Panc1 (cell line): ENCODE data around the gene CFAP206. TPM values are rescaled to one million over a fixed set of nuclear protein-coding genes. Genes with fewer than 3 reads are reported as not detected.

Experiments used
- ATAC-seq: fragments of 200-7000 bp; cut with Tn5 transposase; 2 replicates; pipeline ENCODE4 v1.9.1; 2020; ENCODE audit warnings: mild to moderate bottlenecking, moderate library complexity
- BruUV-seq: library from RNA; stranded (reverse); fragments of 400-500 nt; replicated peaks from 2 replicates; lab custom pipeline; 2021; lab: Mats Ljungman, UMichigan
- CTCF ChIA-PET: fragments of 300-600 bp; sonication (Branson Sonifier 250); formaldehyde crosslinking; loops from one replicate; lab custom pipeline; 2022; ENCODE audit warnings: antibody characterized with exemption; lab: Charles Lee
- POLR2A ChIA-PET: fragments of 300-600 bp; sonication (Branson Sonifier 250); formaldehyde crosslinking; loops from one replicate; lab custom pipeline; 2022; ENCODE audit warnings: antibody characterized with exemption; lab: Charles Lee
- DNase-seq: peaks from one replicate; pipeline ENCODE4 v3.0.0-alpha.2; 2010; ENCODE audit warnings: low read depth, low spot score
- H3K27ac ChIP-seq: 2 replicates; pipeline ENCODE4 v1.5.1; 2011; ENCODE audit warnings: mild to moderate bottlenecking, low read length, inconsistent platforms
- H3K27me3 ChIP-seq: fragments of 200-500 bp; sonication (Bioruptor generic); 2 replicates; pipeline ENCODE4 v1.6.0; 2014; ENCODE audit warnings: low read length, inconsistent platforms; ENCODE audit not compliant: control insufficient read depth, insufficient read depth
- H3K36me3 ChIP-seq: fragments of 200-500 bp; sonication (Bioruptor generic); 2 replicates; pipeline ENCODE4 v1.5.1; 2014; ENCODE audit warnings: inconsistent platforms, mild to moderate bottlenecking, low read length, moderate library complexity; ENCODE audit not compliant: control insufficient read depth, insufficient read depth
- H3K4me1 ChIP-seq: 2 replicates; pipeline ENCODE4 v1.5.1; 2011; ENCODE audit warnings: inconsistent platforms, mild to moderate bottlenecking, low read length, moderate library complexity; ENCODE audit not compliant: control insufficient read depth, insufficient read depth
- H3K4me3 ChIP-seq, 2 experiments: 2 replicates each; pipeline ENCODE4 v1.5.1; 2011 to 2012; ENCODE audit warnings: low read depth in 2 of 2, low read length in 2 of 2, mild to moderate bottlenecking in 2 of 2, inconsistent platforms in 1 of 2, moderate library complexity in 1 of 2
- H3K9me3 ChIP-seq: fragments of 200-500 bp; sonication (Bioruptor generic); 2 replicates; pipeline ENCODE4 v1.5.1; 2014; ENCODE audit warnings: low read depth, mild to moderate bottlenecking, inconsistent platforms, low read length, moderate library complexity; ENCODE audit not compliant: control insufficient read depth, insufficient read depth
- SIN3A ChIP-seq: IDR thresholded peaks from 2 replicates; pipeline ENCODE4 v1.6.1; 2012; ENCODE audit warnings: low read depth, mild to moderate bottlenecking, low read length, moderate library complexity, borderline replicate concordance; ENCODE audit not compliant: insufficient read depth
- TCF7L2 ChIP-seq: IDR thresholded peaks from 2 replicates; pipeline ENCODE4 v1.6.1; 2011; ENCODE audit warnings: mild to moderate bottlenecking, low read depth, low read length, inconsistent platforms
- in situ Hi-C: cut with HindIII; loops from 2 replicates; pipeline ENCODE4 v1.10.0; 2016; ENCODE audit warnings: low sequenced_read_pairs, low pct_unique_long_range_greater_than_20kb
- intact Hi-C: fragments of 100-400 bp; cut with micrococcal nuclease; formaldehyde crosslinking; loops from one replicate; pipeline ENCODE4 v1.10.0; 2022; ENCODE audit not compliant: unreplicated experiment
- total RNA-seq: library from RNA; stranded (reverse); gene quantifications from one replicate; pipeline ENCODE4 v1.2.1, GENCODE V29; 2021; ENCODE audit not compliant: unreplicated experiment
- TF ChIP-seq, protein P1 (sequence below), 2 experiments: IDR thresholded peaks; 2 replicates each; pipeline ENCODE4 v1.6.1; 2011 to 2012; ENCODE audit warnings: low read depth in 2 of 2, control low read depth in 1 of 2, low read length in 1 of 2, mild to moderate bottlenecking in 1 of 2, moderate library complexity in 1 of 2; ENCODE audit not compliant: insufficient read depth in 1 of 2
- TF ChIP-seq, protein P2 (sequence below): fragments of 450-650 bp; IDR thresholded peaks from 2 replicates; pipeline ENCODE4 v1.5.1; 2017; ENCODE audit warnings: mild to moderate bottlenecking

CFAP206 gene
- total RNA-seq, 1 experiment from 2014 or later, result 2.4 TPM

DNA sequence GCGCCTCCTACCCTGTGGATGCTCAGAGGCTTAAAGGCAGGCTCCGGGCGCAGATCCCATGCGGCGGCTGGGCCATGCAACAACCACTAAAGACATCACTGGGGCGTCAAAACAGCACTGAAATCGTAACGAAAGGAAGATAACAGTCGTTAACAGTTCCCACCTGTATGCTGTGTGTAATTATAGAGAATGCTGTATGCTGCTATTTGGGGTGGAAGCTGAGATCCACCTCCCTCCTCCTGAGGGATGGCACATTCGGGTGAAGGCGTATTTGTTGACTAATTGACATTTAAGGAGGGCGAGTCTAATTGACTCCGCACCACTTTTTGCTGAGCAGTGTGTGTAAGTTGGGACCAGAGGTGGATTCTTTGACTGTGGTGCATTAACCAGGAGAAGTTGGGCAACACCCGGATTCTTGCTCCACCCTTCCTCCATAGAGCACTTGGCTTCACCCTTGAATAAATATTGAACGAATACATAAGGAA is 65.7 kb downstream of the CFAP206 start:
- POLR2A ChIA-PET, result no interaction called here
- 0 out of 2 replicates have a peak, but pooled peaks cover 3% of the 10 kb centered on the region for H3K9me3 ChIP-seq
- peak overlapping the region; percentile 96 for H3K27ac ChIP-seq
- no peaks in the 10 kb centered on the region; the same call in 1 of the 2 replicates for H3K36me3 ChIP-seq
- peak; percentile 86 for ATAC-seq
- in situ Hi-C loops (no loop called here), intact Hi-C loops (loop anchor here (5.0 kb wide), 1 partner anchor 66 kb away; the partner anchor contains the start of gene CFAP206)
- H3K27me3 ChIP-seq, result no peaks in the 10 kb centered on the region
- TF ChIP-seq, protein P1, sequence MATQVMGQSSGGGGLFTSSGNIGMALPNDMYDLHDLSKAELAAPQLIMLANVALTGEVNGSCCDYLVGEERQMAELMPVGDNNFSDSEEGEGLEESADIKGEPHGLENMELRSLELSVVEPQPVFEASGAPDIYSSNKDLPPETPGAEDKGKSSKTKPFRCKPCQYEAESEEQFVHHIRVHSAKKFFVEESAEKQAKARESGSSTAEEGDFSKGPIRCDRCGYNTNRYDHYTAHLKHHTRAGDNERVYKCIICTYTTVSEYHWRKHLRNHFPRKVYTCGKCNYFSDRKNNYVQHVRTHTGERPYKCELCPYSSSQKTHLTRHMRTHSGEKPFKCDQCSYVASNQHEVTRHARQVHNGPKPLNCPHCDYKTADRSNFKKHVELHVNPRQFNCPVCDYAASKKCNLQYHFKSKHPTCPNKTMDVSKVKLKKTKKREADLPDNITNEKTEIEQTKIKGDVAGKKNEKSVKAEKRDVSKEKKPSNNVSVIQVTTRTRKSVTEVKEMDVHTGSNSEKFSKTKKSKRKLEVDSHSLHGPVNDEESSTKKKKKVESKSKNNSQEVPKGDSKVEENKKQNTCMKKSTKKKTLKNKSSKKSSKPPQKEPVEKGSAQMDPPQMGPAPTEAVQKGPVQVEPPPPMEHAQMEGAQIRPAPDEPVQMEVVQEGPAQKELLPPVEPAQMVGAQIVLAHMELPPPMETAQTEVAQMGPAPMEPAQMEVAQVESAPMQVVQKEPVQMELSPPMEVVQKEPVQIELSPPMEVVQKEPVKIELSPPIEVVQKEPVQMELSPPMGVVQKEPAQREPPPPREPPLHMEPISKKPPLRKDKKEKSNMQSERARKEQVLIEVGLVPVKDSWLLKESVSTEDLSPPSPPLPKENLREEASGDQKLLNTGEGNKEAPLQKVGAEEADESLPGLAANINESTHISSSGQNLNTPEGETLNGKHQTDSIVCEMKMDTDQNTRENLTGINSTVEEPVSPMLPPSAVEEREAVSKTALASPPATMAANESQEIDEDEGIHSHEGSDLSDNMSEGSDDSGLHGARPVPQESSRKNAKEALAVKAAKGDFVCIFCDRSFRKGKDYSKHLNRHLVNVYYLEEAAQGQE (IDR thresholded peaks at IDR 0.05; ENCODE audit: insufficient read depth in 1 of 2, low read depth in 2 of 2, low read length in 1 of 2), result no peak
- TF ChIP-seq, protein P2, sequence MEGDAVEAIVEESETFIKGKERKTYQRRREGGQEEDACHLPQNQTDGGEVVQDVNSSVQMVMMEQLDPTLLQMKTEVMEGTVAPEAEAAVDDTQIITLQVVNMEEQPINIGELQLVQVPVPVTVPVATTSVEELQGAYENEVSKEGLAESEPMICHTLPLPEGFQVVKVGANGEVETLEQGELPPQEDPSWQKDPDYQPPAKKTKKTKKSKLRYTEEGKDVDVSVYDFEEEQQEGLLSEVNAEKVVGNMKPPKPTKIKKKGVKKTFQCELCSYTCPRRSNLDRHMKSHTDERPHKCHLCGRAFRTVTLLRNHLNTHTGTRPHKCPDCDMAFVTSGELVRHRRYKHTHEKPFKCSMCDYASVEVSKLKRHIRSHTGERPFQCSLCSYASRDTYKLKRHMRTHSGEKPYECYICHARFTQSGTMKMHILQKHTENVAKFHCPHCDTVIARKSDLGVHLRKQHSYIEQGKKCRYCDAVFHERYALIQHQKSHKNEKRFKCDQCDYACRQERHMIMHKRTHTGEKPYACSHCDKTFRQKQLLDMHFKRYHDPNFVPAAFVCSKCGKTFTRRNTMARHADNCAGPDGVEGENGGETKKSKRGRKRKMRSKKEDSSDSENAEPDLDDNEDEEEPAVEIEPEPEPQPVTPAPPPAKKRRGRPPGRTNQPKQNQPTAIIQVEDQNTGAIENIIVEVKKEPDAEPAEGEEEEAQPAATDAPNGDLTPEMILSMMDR, result no peak
- TF ChIP-seq SIN3A, result no peak
- CTCF ChIA-PET, result no interaction called here
- H3K4me3 ChIP-seq, result peak overlapping the region; percentile 86 to 95
- peak; percentile 20 for DNase-seq
- BruUV-seq, result no TSS peak
- peaks cover 9% of the 10 kb centered on the region for H3K4me1 ChIP-seq

DNA sequence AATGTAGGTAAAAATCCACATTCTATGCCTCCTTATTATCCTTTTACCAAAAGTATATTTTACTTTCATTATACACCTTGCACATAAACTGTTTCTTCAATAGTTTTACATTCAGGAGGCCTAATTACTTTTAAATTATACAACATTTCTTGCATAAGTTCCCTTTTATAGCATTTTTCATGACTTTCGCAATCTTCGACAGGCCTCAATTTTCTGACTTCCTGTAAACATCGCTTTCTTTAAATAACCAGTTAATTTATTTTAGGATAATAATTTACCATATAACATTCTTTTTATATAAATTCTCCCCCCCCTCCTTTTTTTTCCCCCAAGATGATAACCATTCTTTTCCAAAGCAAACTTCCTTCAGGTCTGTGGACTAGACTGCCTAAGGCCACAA is 74.2 kb downstream of the CFAP206 start:
- intact Hi-C loops (no loop called here), in situ Hi-C loops (no loop called here)
- ChIA-PET CTCF (no interaction called here), POLR2A (no interaction called here)
- ATAC-seq (no peak), DNase-seq (no peak)
- no peaks in the 10 kb centered on the region for H3K36me3 ChIP-seq
- 0 out of 2 replicates have a peak, but pooled peaks cover 3% of the 10 kb centered on the region for H3K9me3 ChIP-seq
- TF ChIP-seq SIN3A (no peak), TCF7L2 (no peak)
- TF ChIP-seq, protein P2, result no peak
- TF ChIP-seq, protein P1 (IDR thresholded peaks at IDR 0.05; ENCODE audit: insufficient read depth in 1 of 2, low read depth in 2 of 2, low read length in 1 of 2), result no peak
- H3K4me1 ChIP-seq, result no peaks in the 10 kb centered on the region
- no peak overlapping the region for H3K27ac ChIP-seq
- no peaks in the 10 kb centered on the region for H3K27me3 ChIP-seq
- no peak overlapping the region for H3K4me3 ChIP-seq
- no TSS peak for BruUV-seq
